ENCODE measurements around the gene ELOVL3. TPM values are rescaled to one million over a fixed set of nuclear protein-coding genes. Genes with fewer than 3 reads are reported as not detected.

The ELOVL3 gene
- total and polyA plus RNA-seq, 2 of the 4 experiments (the other 2 are of a cell fraction): 0.09 to 0.36 TPM

DNA sequence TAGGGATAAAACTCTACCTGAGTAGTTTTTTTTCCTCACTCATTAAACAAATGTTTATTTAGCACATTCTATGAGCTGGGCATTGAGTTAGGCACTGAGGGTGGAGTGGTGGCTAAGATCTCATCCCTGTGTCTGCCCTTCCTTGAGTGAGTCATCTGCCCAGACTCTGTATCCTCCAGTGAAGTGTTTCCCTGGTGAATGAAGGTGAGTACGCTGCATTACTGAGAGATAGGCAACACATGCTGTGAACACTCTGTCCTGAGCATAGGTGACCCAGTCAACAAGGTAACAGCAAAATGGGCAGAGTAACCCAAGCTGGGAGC lies 9.5 kb downstream of the ELOVL3 start:
- WGBS, 2 experiments (ENCODE audit: extremely low coverage in 2 of 2, insufficient read length in 1 of 2): 100% methylated on average over 1 of the region's 1 CpG; no CpG with 5 or more reads in 1 of the 2 experiments

More for the DNA sequence above, 9.5 kb downstream of the ELOVL3 start:
- no peak overlapping the region for H2BK20ac ChIP-seq (ENCODE audit: low read depth, low read length)
- TF ChIP-seq FOS (IDR thresholded peaks at IDR 0.05; ENCODE audit: low read depth, low read length): peak; percentile 11; the same call in 1 of the 2 replicates
- no peak for TF ChIP-seq MAZ (IDR thresholded peaks at IDR 0.05; ENCODE audit: borderline replicate concordance, low read depth, low read length)
- POLR2A ChIA-PET (ENCODE audit: unreplicated experiment): no interaction called here
- H3K36me3 ChIP-seq (ENCODE audit: control insufficient read depth, insufficient read depth, low read length): no peaks in the 10 kb centered on the region
- peaks cover 57% of the 10 kb centered on the region for H3K27me3 ChIP-seq (ENCODE audit: control insufficient read depth, insufficient read depth, low read length)
- H3K9me1 ChIP-seq (ENCODE audit: insufficient read depth, low read length): 0 out of 2 replicates have a peak, but pooled peaks cover 7% of the 10 kb centered on the region
- no peak overlapping the region for H2AFZ ChIP-seq (replicated peaks; ENCODE audit: low read length, poor library complexity)
- no peak overlapping the region for H3K4me3 ChIP-seq (ENCODE audit: insufficient read depth, low read depth, low read length)
- H3K56ac ChIP-seq (ENCODE audit: extremely low read depth, insufficient read depth, low read length): no peak overlapping the region
- no peak overlapping the region for H4K5ac ChIP-seq (ENCODE audit: low read depth, low read length)
- H4K8ac ChIP-seq (ENCODE audit: low read depth in 2 of 2, low read length in 2 of 2): no peak overlapping the region
- CTCF ChIA-PET: interaction anchor here (0.8 to 1.5 kb wide), 3 partner anchors 10 to 117 kb away, joined by 3 read pairs; no protein-coding TSS in a partner anchor
- H3K79me1 ChIP-seq (ENCODE audit: low read depth in 1 of 2, low read length in 2 of 2): no peaks in the 10 kb centered on the region
- H3K9me3 ChIP-seq (ENCODE audit: control insufficient read depth, insufficient read depth, low read length): no peaks in the 10 kb centered on the region
- H4K91ac ChIP-seq (ENCODE audit: insufficient read depth, low read depth, low read length): no peak overlapping the region
- no peak overlapping the region for H3K23ac ChIP-seq (ENCODE audit: low read depth, low read length)
- BruUV-seq (replicated peaks): no TSS peak
- no peak overlapping the region for H3K4me2 ChIP-seq (ENCODE audit: low read depth, low read length)
- no peak overlapping the region for H3K14ac ChIP-seq (replicated peaks; ENCODE audit: low read depth, low read length)
- H4K20me1 ChIP-seq (ENCODE audit: insufficient read depth, low read length): no peaks in the 10 kb centered on the region
- no peaks in the 10 kb centered on the region for H3K4me1 ChIP-seq (ENCODE audit: control insufficient read depth, insufficient read depth, low read length)
- H2BK5ac ChIP-seq (ENCODE audit: low read depth, low read length, poor library complexity, severe bottlenecking): no peak overlapping the region
- no peak overlapping the region for H3K18ac ChIP-seq (ENCODE audit: low read depth, low read length)
- no peak overlapping the region for H3K4ac ChIP-seq (ENCODE audit: low read depth, low read length)
- dilution Hi-C loops (cut with HindIII; ENCODE audit: low sequenced_read_pairs, unreplicated experiment): no loop called here
- DNase-seq (peak; percentile 28), ATAC-seq (ENCODE audit: low read depth) (peak; percentile 52; the same call in 1 of the 2 replicates)
- intact Hi-C loops (cut with micrococcal nuclease): no loop called here
- H3K9ac ChIP-seq (ENCODE audit: low read depth, low read length): no peak overlapping the region
- in situ Hi-C loops (cut with MboI; ENCODE audit: low sequenced_read_pairs): no loop called here
- H2BK15ac ChIP-seq (ENCODE audit: low read depth, low read length): no peak overlapping the region
- H3K27ac ChIP-seq (ENCODE audit: insufficient read depth, low read length): no peak overlapping the region
- H2AK5ac ChIP-seq (ENCODE audit: low read depth, low read length): no peak overlapping the region
- H2AK9ac ChIP-seq (replicated peaks; ENCODE audit: low read depth, low read length, poor library complexity): no peak overlapping the region
- H2BK120ac ChIP-seq (ENCODE audit: low read depth, low read length): no peak overlapping the region

Measured in IMR-90 (cell line).